Measurements from ENCODE around the gene RRBP1. TPM values are rescaled to one million over a fixed set of nuclear protein-coding genes. Genes with fewer than 3 reads are reported as not detected.

The RRBP1 gene
- total and polyA plus RNA-seq, 2 donors (not counting 3 experiments of a cell fraction or from before 2014, with no cell fraction given) = 50.3 to 236 TPM

GRCh38 chr20:17673084-17673483 is 9.0 kb downstream of the RRBP1 start:
- Histone ChIP-seq H3K9me3 (replicated peaks; ENCODE audit: control insufficient read depth, insufficient read depth, low read length) (no peaks in the 10 kb centered on the region), H3K27me3 (ENCODE audit: control insufficient read depth in 2 of 2, insufficient read depth in 2 of 2, low read length in 2 of 2) (no peaks in the 10 kb centered on the region), H3K79me2 (ENCODE audit: control insufficient read depth, insufficient read depth, low read length) (peaks cover 81% of the 10 kb centered on the region), H3K4me3 (replicated peaks in 1 of 3; ENCODE audit: insufficient read depth in 1 of 3, low read depth in 1 of 3, low read length in 3 of 3) (no peak overlapping the region), H3K27ac (ENCODE audit: insufficient read depth, low read depth, low read length) (no peak overlapping the region), H3K9me1 (replicated peaks; ENCODE audit: control insufficient read depth, extremely low read depth, insufficient read depth, low read length) (no peaks in the 10 kb centered on the region), H2AFZ (ENCODE audit: low read depth, low read length) (no peak overlapping the region), H4K20me1 (replicated peaks; ENCODE audit: control insufficient read depth, extremely low read depth, insufficient read depth, low read length) (peaks cover 12% of the 10 kb centered on the region), H3K9ac (replicated peaks; ENCODE audit: extremely low read depth, insufficient read depth, low read length) (no peak overlapping the region), H3K36me3 (ENCODE audit: control insufficient read depth in 2 of 2, extremely low read depth in 1 of 2, insufficient read depth in 2 of 2, low read length in 2 of 2) (peaks cover 0 to 4% of the 10 kb centered on the region in 2 experiments), H3K4me1 (ENCODE audit: control insufficient read depth, extremely low read depth, insufficient read depth, low read length) (no peaks in the 10 kb centered on the region), H3K4me2 (ENCODE audit: insufficient read depth, low read length) (no peak overlapping the region)
- no TSS peak for BruUV-seq (replicated peaks)
- CTCF ChIA-PET = no interaction called here
- no peak for FAIRE-seq
- intact Hi-C loops (cut with micrococcal nuclease) (no loop called here), dilution Hi-C loops (cut with MboI; ENCODE audit: extremely low pct_ligation_motif_present, low sequenced_read_pairs) (no loop called here)
- POLR2A ChIA-PET = no interaction called here
- no peak for TF ChIP-seq FOS (IDR thresholded peaks at IDR 0.05; ENCODE audit: borderline replicate concordance, insufficient read depth, low read length)
- TF ChIP-seq MYC (IDR thresholded peaks at IDR 0.05; ENCODE audit: low read depth, low read length) = no peak
- TF ChIP-seq JUN (IDR thresholded peaks at IDR 0.05; ENCODE audit: borderline replicate concordance, insufficient read depth, insufficient read length, low read depth) = no peak
- DNase-seq (ENCODE audit: low read depth, low spot score) = no peak

GRCh38 chr20:17671565-17671964 is 10.5 kb downstream of the RRBP1 start:
- H3K36me3 ChIP-seq (ENCODE audit: control insufficient read depth in 2 of 2, extremely low read depth in 1 of 2, insufficient read depth in 2 of 2, low read length in 2 of 2) = peaks cover 0 to 4% of the 10 kb centered on the region in 2 experiments

More at GRCh38 chr20:17671565-17671964, 10.5 kb downstream of the RRBP1 start:
- Histone ChIP-seq H3K4me1 (ENCODE audit: control insufficient read depth, extremely low read depth, insufficient read depth, low read length) (peaks cover 11% of the 10 kb centered on the region), H4K20me1 (replicated peaks; ENCODE audit: control insufficient read depth, extremely low read depth, insufficient read depth, low read length) (peaks cover 12% of the 10 kb centered on the region), H2AFZ (ENCODE audit: low read depth, low read length) (no peak overlapping the region), H3K9ac (replicated peaks; ENCODE audit: extremely low read depth, insufficient read depth, low read length) (no peak overlapping the region), H3K9me1 (replicated peaks; ENCODE audit: control insufficient read depth, extremely low read depth, insufficient read depth, low read length) (no peaks in the 10 kb centered on the region), H3K27ac (ENCODE audit: insufficient read depth, low read depth, low read length) (no peak overlapping the region), H3K4me3 (replicated peaks in 1 of 3; ENCODE audit: insufficient read depth in 1 of 3, low read depth in 1 of 3, low read length in 3 of 3) (no peak overlapping the region), H3K4me2 (ENCODE audit: insufficient read depth, low read length) (no peak overlapping the region), H3K79me2 (ENCODE audit: control insufficient read depth, insufficient read depth, low read length) (peaks cover 76% of the 10 kb centered on the region), H3K27me3 (ENCODE audit: control insufficient read depth in 2 of 2, insufficient read depth in 2 of 2, low read length in 2 of 2) (no peaks in the 10 kb centered on the region), H3K9me3 (replicated peaks; ENCODE audit: control insufficient read depth, insufficient read depth, low read length) (no peaks in the 10 kb centered on the region)
- intact Hi-C loops (cut with micrococcal nuclease) (no loop called here), dilution Hi-C loops (cut with MboI; ENCODE audit: extremely low pct_ligation_motif_present, low sequenced_read_pairs) (no loop called here)
- no TSS peak for BruUV-seq (replicated peaks)
- ChIA-PET CTCF (no interaction called here), POLR2A (interaction anchor here (0.6 kb wide), 1 partner anchor 11 kb away, joined by 3 read pairs; the partner anchor contains the start of gene RRBP1)
- DNase-seq (ENCODE audit: low read depth, low spot score) = no peak
- no peak for TF ChIP-seq MYC (IDR thresholded peaks at IDR 0.05; ENCODE audit: low read depth, low read length)
- TF ChIP-seq FOS (IDR thresholded peaks at IDR 0.05; ENCODE audit: borderline replicate concordance, insufficient read depth, low read length) = no peak
- TF ChIP-seq EZH2 (IDR thresholded peaks at IDR 0.05; ENCODE audit: borderline replicate concordance, low read depth, low read length, severe bottlenecking) = no peak
- TF ChIP-seq POLR2A (IDR thresholded peaks at IDR 0.05; ENCODE audit: low read depth, low read length) = no peak
- no peak for TF ChIP-seq JUN (IDR thresholded peaks at IDR 0.05; ENCODE audit: borderline replicate concordance, insufficient read depth, insufficient read length, low read depth)
- no peak for TF ChIP-seq POLR2AphosphoS5 (IDR thresholded peaks at IDR 0.05; ENCODE audit: insufficient read depth, low read depth, low read length)
- TF ChIP-seq GATA2 (IDR thresholded peaks at IDR 0.05; ENCODE audit: insufficient read depth, insufficient read length, low read depth, low read length) = no peak
- no peak for TF ChIP-seq MAX (IDR thresholded peaks at IDR 0.05; ENCODE audit: insufficient read depth, insufficient read length)
- no peak for TF ChIP-seq CTCF (IDR thresholded peaks at IDR 0.05; ENCODE audit: extremely low read depth in 1 of 2, insufficient read depth in 1 of 2, low read depth in 1 of 2, low read length in 2 of 2)
- FAIRE-seq = no peak
